HepG2 (cell line): Measurements from ENCODE around the gene SLC25A33. TPM values are rescaled to one million over a fixed set of nuclear protein-coding genes. Genes with fewer than 3 reads are reported as not detected.

Source experiments
- ATRX ChIP-seq: sonication (generic); formaldehyde crosslinking; IDR thresholded peaks from 2 replicates; pipeline ENCODE4 v1.4.0; 2020; ENCODE audit warnings: missing genetic modification reagents, borderline replicate concordance
- GATAD1 ChIP-seq: IDR thresholded peaks from 2 replicates; pipeline ENCODE4 v1.6.1; 2016; ENCODE audit warnings: missing genetic modification reagents, missing compliant biosample characterization
- JUNB ChIP-seq: sonication (generic); formaldehyde crosslinking; IDR thresholded peaks from 2 replicates; pipeline ENCODE4 v1.8.0; 2022; ENCODE audit warnings: missing genetic modification reagents, mild to moderate bottlenecking, borderline replicate concordance
- NFATC3 ChIP-seq: sonication (generic); formaldehyde crosslinking; IDR thresholded peaks from 2 replicates; pipeline ENCODE4 v1.5.1; 2020; ENCODE audit warnings: mild to moderate bottlenecking, missing genetic modification reagents
- RFX3 ChIP-seq: IDR thresholded peaks from 2 replicates; pipeline ENCODE4 v1.6.1; 2016; ENCODE audit warnings: missing biosample characterization, missing genetic modification reagents
- SIN3A ChIP-seq: IDR thresholded peaks from 2 replicates; pipeline ENCODE4 v1.6.1; 2011; ENCODE audit warnings: low read depth, mild to moderate bottlenecking, control low read depth, low read length, borderline replicate concordance
- SKI ChIP-seq: fragments of 450-650 bp; IDR thresholded peaks from one replicate; pipeline ENCODE4 v1.6.1; 2018; ENCODE audit warnings: mild to moderate bottlenecking; ENCODE audit not compliant: partially characterized antibody
- SRSF1 ChIP-seq: fragments of 200-400 bp; formaldehyde crosslinking; optimal IDR thresholded peaks from 2 replicates; pipeline ENCODE3; 2017; ENCODE audit warnings: mild to moderate bottlenecking, low read depth, low read length, moderate library complexity
- TFAP4 ChIP-seq: sonication (generic); IDR thresholded peaks from 2 replicates; pipeline ENCODE4 v1.6.1; 2016; ENCODE audit warnings: low read depth, borderline replicate concordance
- ZBTB2 ChIP-seq: sonication (generic); formaldehyde crosslinking; IDR thresholded peaks from 2 replicates; pipeline ENCODE4 v1.8.0; 2022; ENCODE audit warnings: low read depth, missing genetic modification reagents
- ZBTB3 ChIP-seq: sonication (generic); formaldehyde crosslinking; IDR thresholded peaks from 2 replicates; pipeline ENCODE4 v1.4.0; 2020; ENCODE audit warnings: low read depth, mild to moderate bottlenecking, moderate library complexity, missing genetic modification reagents, borderline replicate concordance
- ZNF30 ChIP-seq: sonication (generic); formaldehyde crosslinking; IDR thresholded peaks from 2 replicates; pipeline ENCODE4 v1.5.0; 2020; ENCODE audit warnings: mild to moderate bottlenecking, missing genetic modification reagents
- ZNF333 ChIP-seq: sonication (generic); formaldehyde crosslinking; IDR thresholded peaks from 2 replicates; pipeline ENCODE4 v1.4.0; 2020; ENCODE audit warnings: mild to moderate bottlenecking, missing genetic modification reagents, borderline replicate concordance
- ZNF343 ChIP-seq: sonication (generic); formaldehyde crosslinking; IDR thresholded peaks from 2 replicates; pipeline ENCODE4 v1.4.0; 2020; ENCODE audit warnings: mild to moderate bottlenecking, missing genetic modification reagents
- ZNF354B ChIP-seq: sonication (generic); formaldehyde crosslinking; IDR thresholded peaks from 2 replicates; pipeline ENCODE4 v1.8.0; 2022; ENCODE audit warnings: mild to moderate bottlenecking, missing genetic modification reagents
- ZNF383 ChIP-seq: sonication (generic); formaldehyde crosslinking; IDR thresholded peaks from 2 replicates; pipeline ENCODE4 v1.4.0; 2020; ENCODE audit warnings: missing genetic modification reagents, mild to moderate bottlenecking, borderline replicate concordance
- polyA plus RNA-seq, 8 experiments: library from polyadenylated mRNA; depleted of rRNA in 3 of 8; stranded (reverse) in 7 of 8; unstranded in 1 of 8; fragments of >200 nt; fragmentation: Illumina TruSeq in 4 of 8; extraction: Trizol in 4 of 8; gene quantifications; 2 replicates each; pipeline versions ENCODE4 v1.2.1 to v1.2.3, GENCODE V29; 2011 to 2016; ENCODE audit warnings: low read depth in 4 of 8, missing spikeins in 1 of 8, mixed read lengths in 1 of 8; ENCODE audit not compliant: insufficient read depth in 1 of 8
- total RNA-seq, 5 experiments: library from RNA; depleted of rRNA; stranded (reverse); fragments of >200 nt; fragmentation: Illumina TruSeq; extraction: Trizol; gene quantifications; 2 replicates each; pipeline ENCODE4 v1.2.3, GENCODE V29; 2016; ENCODE audit warnings: low read depth in 1 of 5
- TF ChIP-seq, protein P1 (sequence below): sonication (generic); formaldehyde crosslinking; IDR thresholded peaks from 2 replicates; pipeline ENCODE4 v1.5.0; 2020; ENCODE audit warnings: mild to moderate bottlenecking, missing genetic modification reagents
- TF ChIP-seq, protein P2 (sequence below): fragments of 450-650 bp; IDR thresholded peaks from 2 replicates; pipeline ENCODE4 v1.6.1; 2017
- TF ChIP-seq, protein P3 (sequence below), 2 experiments: fragments of 450-650 bp in 1 of 2; sonication (generic) in 1 of 2; formaldehyde crosslinking; IDR thresholded peaks; 2 replicates each; pipeline versions ENCODE4 v1.5.0 to v1.8.0; 2020 to 2022; ENCODE audit warnings: mild to moderate bottlenecking in 1 of 2, missing genetic modification reagents in 1 of 2
- TF ChIP-seq, protein P4 (sequence below): sonication (generic); formaldehyde crosslinking; IDR thresholded peaks from 2 replicates; pipeline ENCODE4 v1.9.0; 2021; ENCODE audit warnings: missing genetic modification reagents, borderline replicate concordance

The SLC25A33 gene
- total and polyA plus RNA-seq, 2 of the 13 experiments (the other 11 are each of a cell fraction or from before 2014, with no cell fraction given) = 15.4 to 50.3 TPM

DNA sequence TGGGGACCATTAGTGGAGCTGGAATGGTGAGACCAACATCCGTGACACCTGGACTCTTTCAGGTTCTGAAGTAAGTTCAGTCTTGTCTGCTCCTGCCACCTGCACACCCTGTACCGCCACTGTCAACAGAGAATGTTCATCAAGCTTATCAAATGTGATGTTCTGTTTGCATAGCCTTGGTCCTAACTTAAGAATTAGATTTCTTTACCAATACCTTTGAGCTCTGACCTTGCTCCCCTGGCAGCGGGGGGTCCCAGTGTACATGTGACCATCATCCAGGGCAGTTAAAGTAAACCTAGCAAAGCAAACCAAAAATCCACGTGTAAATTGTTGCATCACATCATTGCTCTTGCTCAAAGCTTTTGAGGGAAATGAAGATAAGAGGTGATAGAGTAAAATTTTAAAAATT is 14.5 kb downstream of the SLC25A33 start (continued):
- TF ChIP-seq, protein P1, sequence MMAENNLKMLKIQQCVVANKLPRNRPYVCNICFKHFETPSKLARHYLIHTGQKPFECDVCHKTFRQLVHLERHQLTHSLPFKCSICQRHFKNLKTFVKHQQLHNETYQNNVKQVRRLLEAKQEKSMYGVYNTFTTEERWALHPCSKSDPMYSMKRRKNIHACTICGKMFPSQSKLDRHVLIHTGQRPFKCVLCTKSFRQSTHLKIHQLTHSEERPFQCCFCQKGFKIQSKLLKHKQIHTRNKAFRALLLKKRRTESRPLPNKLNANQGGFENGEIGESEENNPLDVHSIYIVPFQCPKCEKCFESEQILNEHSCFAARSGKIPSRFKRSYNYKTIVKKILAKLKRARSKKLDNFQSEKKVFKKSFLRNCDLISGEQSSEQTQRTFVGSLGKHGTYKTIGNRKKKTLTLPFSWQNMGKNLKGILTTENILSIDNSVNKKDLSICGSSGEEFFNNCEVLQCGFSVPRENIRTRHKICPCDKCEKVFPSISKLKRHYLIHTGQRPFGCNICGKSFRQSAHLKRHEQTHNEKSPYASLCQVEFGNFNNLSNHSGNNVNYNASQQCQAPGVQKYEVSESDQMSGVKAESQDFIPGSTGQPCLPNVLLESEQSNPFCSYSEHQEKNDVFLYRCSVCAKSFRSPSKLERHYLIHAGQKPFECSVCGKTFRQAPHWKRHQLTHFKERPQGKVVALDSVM = peak; percentile 21; the same call in 1 of the 2 replicates
- TF ChIP-seq ZNF383 (CRISPR knock-in tag) = no peak
- TF ChIP-seq, protein P2, sequence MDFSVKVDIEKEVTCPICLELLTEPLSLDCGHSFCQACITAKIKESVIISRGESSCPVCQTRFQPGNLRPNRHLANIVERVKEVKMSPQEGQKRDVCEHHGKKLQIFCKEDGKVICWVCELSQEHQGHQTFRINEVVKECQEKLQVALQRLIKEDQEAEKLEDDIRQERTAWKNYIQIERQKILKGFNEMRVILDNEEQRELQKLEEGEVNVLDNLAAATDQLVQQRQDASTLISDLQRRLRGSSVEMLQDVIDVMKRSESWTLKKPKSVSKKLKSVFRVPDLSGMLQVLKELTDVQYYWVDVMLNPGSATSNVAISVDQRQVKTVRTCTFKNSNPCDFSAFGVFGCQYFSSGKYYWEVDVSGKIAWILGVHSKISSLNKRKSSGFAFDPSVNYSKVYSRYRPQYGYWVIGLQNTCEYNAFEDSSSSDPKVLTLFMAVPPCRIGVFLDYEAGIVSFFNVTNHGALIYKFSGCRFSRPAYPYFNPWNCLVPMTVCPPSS = no peak
- peak; percentile 56 for TF ChIP-seq SKI
- TF ChIP-seq GATAD1 (CRISPR knock-in tag) = peak; percentile 74
- TF ChIP-seq JUNB = peak; percentile 83; the same call in 1 of the 2 replicates
- no peak for TF ChIP-seq SRSF1
- TF ChIP-seq ZNF354B (CRISPR knock-in tag) = 0 out of 2 replicates have a peak, but pooled peaks have one; percentile 76
- no peak for TF ChIP-seq RFX3 (CRISPR knock-in tag)
- peak; percentile 96 for TF ChIP-seq ZBTB3
- no peak for TF ChIP-seq NFATC3 (CRISPR knock-in tag)
- TF ChIP-seq, protein P3, sequence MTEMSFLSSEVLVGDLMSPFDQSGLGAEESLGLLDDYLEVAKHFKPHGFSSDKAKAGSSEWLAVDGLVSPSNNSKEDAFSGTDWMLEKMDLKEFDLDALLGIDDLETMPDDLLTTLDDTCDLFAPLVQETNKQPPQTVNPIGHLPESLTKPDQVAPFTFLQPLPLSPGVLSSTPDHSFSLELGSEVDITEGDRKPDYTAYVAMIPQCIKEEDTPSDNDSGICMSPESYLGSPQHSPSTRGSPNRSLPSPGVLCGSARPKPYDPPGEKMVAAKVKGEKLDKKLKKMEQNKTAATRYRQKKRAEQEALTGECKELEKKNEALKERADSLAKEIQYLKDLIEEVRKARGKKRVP (CRISPR knock-in tag; IDR thresholded peaks at IDR 0.05) = peak in 1 of 2 experiments; percentile 98; a peak in 2 of 4 replicates
- TF ChIP-seq, protein P4, sequence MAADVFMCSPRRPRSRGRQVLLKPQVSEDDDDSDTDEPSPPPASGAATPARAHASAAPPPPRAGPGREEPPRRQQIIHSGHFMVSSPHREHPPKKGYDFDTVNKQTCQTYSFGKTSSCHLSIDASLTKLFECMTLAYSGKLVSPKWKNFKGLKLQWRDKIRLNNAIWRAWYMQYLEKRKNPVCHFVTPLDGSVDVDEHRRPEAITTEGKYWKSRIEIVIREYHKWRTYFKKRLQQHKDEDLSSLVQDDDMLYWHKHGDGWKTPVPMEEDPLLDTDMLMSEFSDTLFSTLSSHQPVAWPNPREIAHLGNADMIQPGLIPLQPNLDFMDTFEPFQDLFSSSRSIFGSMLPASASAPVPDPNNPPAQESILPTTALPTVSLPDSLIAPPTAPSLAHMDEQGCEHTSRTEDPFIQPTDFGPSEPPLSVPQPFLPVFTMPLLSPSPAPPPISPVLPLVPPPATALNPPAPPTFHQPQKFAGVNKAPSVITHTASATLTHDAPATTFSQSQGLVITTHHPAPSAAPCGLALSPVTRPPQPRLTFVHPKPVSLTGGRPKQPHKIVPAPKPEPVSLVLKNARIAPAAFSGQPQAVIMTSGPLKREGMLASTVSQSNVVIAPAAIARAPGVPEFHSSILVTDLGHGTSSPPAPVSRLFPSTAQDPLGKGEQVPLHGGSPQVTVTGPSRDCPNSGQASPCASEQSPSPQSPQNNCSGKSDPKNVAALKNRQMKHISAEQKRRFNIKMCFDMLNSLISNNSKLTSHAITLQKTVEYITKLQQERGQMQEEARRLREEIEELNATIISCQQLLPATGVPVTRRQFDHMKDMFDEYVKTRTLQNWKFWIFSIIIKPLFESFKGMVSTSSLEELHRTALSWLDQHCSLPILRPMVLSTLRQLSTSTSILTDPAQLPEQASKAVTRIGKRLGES (CRISPR knock-in tag) = peak; percentile 95
- no peak for TF ChIP-seq ZNF333
- TF ChIP-seq SIN3A = peak; percentile 78
- peak; percentile 73; the same call in 1 of the 2 replicates for TF ChIP-seq TFAP4
- TF ChIP-seq ZNF30 (CRISPR knock-in tag) = no peak
- 0 out of 2 replicates have a peak, but pooled peaks have one; percentile 37 for TF ChIP-seq ZBTB2 (CRISPR knock-in tag)
- TF ChIP-seq ATRX = no peak
- 0 out of 2 replicates have a peak, but pooled peaks have one; percentile 44 for TF ChIP-seq ZNF343
